Measurements from ENCODE around the gene EFCAB9.
"Not testable (repeated sequence)": the region's sequence is repeated elsewhere in the genome, so short reads cannot be mapped to it uniquely, and the experiment has no call there.

Gene EFCAB9

DNA sequence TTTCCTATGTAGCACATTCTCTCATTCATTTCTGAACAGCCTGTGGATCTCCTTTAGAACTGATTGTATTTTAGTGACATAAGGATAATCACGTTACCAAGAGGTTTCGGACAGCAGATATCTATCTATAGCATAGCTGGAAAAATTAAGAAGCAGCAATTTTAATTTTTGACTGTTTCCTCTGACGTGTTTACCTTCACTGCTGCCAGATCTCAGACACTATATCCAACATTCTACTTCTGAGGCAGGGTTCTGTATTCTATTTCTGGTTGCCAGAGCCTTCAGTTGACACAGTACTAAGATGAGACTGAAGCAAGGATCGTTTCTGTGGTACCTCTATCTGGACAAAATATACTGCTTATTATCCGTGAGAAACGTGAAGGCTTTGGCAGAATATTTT, at the start of gene EFCAB9:
EFCAB9 (plus strand) TSS at position 301 of the 400 bp plus-strand sequence; CDS start at position 302, 1 bp downstream.
- no peak within 1 kb of the TSS for H3K4me3 ChIP-seq (ENCODE audit: low read depth, low read length)
- DNase-seq (ENCODE audit: low read depth), result no peak

DNA sequence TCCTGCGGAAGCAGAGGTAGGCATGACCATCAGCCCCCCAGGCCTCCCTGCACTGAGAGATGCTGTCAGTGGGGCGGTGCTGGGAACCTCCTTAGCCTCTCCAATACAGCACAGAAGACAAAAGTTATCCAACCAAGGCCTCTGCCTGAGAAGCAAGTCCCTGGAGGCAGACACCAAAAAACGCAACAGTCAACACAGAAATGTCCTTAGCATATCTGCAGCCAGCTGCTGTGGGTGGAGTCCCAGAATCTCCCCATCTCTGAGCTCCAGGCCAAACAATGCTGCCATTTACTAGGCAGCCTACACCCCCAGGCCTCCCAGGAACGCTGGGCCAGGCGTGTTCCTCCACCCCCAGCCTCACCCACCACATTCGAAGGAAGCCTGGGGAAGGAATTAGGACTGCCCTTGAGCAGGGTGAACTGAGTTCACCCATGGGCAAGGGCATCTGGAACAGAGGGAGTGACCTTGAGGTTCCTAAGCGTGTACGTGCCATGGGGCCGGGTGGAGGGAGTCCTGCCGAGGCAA, 49.6 kb upstream of the EFCAB9 start:
- no peak overlapping the region for H3K4me3 ChIP-seq (ENCODE audit: low read depth, low read length)
- no peak for DNase-seq (ENCODE audit: low read depth)

DNA sequence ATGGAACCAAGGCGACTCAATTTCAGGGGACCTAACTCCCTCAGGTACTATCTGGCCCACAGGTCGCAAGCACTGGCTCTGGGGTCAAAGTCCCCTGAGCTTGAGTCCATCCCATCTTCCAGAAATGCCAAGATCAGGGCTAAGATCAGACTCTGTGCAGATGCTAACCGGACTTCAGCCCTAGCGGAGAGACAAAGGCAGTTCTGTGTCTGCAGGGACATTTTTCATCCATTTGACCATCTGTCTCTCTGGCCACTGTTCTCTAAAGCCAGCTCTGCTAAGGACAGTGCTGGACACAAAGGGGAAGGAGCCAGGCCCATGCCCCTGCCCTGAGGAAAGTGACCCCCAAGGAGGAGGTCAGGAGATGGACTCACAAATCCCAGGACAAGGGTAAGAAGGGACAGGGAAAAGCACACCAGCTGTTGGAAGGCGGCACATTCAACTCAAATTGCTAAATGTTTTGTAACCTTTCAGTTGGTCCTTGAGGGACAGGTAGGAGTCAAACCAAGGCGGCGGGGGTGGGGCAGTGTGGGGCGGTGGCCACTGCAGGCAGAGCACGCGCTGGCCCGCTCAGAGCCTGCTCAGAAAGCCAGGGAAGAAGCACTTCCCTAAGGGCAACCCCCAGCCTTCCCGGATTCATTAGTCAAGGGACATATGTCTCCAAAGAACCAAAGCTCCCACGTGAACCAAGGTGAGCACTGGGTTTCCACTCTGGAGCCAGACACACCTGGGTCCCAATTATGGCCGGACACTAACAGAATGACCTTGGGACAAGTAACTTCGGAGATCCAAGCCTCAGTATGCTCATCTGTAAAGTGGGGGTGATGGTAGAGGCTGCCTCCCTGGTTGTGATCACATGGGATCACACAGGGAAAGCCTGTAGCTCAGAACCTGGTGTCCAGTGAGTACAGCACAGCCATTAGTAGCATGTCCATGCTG, 48.8 kb upstream of the EFCAB9 start:
- H3K4me3 ChIP-seq (ENCODE audit: low read depth, low read length), result no peak overlapping the region
- no peak for DNase-seq (ENCODE audit: low read depth)

DNA sequence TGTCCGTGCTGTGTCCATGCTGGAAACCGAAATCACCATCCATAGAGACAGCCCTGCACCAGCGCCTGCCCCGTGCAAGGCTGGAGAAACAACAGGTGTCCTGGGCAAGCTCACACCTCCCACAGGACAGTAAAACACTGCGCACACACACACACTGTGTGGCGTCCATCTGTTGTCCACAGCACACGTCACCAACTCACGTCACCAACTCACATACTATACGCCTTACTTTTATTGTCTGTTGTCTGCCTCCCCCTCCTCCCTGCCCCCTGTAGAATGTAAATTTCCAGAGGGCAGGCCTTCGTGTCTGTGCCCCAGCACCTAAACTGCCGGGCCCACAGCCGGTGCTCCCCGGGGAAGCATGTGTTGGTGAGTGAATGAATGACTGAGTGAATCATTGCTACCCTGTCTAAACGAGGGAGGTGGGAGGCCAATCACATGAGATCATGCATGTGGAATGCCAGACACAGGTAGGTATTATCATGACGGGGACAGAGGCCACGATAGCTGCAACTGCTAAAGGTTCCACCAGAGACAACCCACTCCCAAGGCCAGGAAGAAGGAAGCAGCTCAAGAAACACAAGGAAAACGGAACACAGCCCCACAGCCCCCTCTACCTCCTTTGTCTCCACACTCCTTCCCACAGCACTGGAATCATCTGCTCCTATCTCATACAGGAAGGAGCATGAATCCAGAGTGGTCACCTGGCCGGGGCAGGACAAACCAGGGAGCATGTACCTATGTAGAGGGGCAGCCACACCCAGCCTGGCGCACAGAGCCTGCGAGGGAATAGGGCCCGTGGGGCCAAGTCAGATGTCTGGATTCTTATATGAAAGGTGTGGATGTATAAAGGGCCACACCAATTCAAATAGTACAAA, 47.9 kb upstream of the EFCAB9 start:
- H3K4me3 ChIP-seq (ENCODE audit: low read depth, low read length), result no peak overlapping the region
- DNase-seq (ENCODE audit: low read depth), result no peak

DNA sequence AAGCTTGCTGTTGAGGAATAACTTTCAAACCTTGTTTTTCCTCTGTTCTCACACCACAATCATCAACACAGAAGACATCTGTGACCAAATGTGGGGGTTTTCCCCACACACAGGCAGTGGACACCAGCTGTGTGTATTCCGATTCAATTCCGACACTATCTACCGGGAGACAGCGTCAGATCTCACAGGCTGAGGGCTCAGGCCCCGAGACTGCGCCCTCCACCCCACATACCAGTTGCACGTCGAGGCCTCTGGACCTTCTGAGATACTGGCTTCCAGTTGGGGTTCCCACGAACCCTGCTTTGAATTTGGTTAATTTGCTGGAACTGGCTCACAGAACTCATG, 47.3 kb upstream of the EFCAB9 start:
- no peak overlapping the region for H3K4me3 ChIP-seq (ENCODE audit: low read depth, low read length)
- DNase-seq (ENCODE audit: low read depth), result no peak

DNA sequence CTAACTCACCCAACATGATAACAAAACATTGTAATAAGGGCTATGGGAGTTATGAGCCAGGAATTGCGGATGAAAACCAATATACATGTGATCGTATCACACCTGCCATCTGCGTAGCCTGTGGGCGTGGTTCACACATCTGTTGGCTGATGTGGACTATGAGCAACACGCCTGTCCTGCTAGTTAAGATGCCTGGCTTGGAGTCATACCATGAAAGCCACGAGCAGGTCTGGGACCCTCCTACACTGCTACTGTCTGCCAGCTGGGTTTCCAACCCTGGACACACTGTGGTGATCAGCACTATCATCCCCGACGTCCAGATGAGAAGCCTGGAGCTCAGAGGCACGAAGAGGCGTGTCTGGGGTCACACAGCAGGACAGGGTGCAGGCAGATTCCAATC, 46.1 kb upstream of the EFCAB9 start:
- no peak for DNase-seq (ENCODE audit: low read depth)
- H3K4me3 ChIP-seq (ENCODE audit: low read depth, low read length), result no peak overlapping the region

DNA sequence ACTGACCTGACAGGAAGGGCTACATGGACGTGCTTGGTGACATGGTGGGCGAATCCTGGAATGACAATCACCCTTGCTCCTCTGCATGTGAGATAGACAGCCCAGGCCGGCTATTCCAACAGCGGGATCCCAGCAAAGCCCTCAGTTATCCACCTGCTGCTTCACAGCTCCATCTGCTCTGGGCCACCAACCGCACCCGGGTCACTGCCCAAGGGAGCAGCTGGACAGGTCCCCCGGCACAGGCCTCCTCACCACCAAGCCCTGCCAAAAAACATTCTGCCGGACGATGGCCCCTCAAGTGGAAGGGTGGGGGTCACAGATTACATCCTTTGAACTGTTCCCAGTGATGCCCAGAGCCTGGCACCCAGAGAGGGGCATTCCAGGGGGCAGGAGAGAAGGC, 45.6 kb upstream of the EFCAB9 start:
- H3K4me3 ChIP-seq (ENCODE audit: low read depth, low read length), result no peak overlapping the region
- no peak for DNase-seq (ENCODE audit: low read depth)

DNA sequence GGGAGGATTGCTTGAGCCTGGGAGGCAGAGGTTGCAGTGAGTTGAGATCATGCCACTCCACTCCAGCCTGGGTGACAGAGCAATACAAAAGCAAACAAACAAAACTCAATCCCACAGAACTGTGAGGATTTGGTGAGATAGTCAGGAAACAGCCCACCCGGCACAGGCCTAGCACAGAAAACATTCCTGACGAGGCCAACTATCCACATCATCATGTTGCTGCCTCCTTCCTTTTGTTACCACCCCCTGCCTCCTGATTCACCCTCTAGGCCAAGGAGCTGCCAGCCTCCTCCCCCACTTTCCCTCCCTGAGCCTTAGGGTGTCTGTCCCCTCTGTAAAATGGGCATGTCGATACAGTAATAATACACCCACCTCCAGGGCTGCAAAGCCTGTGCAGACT, 44.9 kb upstream of the EFCAB9 start:
- no peak for DNase-seq (ENCODE audit: low read depth)
- no peak overlapping the region for H3K4me3 ChIP-seq (ENCODE audit: low read depth, low read length)

DNA sequence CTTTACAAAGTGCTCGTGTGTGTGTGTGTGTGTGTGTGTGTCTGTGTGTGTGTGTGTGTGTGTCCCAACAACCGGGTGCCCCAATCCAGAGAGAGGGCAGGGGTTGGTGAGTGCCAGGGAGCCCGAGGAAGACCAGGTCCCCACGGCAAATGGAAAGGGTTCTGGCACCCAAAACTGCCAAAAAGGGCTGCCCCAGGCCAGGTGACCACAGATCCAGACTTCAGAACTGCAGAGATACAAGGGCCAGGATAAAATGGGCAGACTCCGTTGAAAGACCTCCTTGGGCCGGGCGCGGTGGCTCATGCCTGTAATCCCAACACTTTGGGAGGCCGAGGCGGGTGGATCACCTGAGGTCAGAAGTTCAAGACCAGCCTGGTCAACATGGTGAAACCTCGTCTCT, 44.5 kb upstream of the EFCAB9 start:
- DNase-seq (ENCODE audit: low read depth); H3K4me3 ChIP-seq (ENCODE audit: low read depth, low read length): not testable (repeated sequence)

DNA sequence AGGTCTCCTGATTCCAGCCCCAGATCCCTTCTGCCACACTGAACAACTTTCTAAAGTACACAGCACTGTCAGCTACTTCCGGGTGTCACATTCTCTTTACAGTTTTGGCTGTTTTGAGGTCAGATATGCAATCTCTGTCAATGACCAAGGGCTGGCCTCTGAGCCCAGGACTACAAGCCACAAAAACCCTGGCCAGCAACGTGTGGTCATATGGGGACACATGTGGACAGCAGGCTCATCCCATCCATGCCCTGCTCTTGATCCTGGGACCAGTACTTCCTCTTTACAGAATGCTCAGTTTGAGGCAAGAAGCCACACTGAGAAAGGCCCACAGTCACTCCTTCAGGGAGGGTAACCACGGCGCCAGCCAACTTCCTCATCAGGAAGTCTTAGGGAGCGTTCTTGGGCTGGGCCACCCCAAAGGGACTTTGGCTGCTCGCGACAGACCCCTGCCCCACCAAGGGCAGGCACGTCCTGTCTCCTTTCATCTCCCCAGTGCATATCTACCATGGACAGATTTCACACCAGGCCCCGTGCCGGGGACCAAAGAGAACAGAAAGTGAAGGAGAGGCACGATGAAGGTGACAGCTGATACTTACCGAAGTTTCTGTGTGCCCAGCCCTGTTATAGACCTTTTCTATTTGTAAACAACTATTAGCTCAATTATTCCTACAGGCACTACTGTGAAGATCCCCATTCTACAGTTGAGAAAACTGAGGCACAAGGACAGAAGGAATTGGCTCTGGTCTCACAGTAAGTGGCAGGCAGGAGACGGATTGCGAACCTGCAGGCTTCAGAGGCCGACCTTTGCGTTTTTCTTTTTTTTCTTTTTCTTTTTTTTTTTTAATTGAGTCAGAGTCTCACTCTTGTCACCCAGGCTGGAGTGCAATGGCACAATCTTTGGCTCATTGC, 43.2 kb upstream of the EFCAB9 start:
- no peak overlapping the region for H3K4me3 ChIP-seq (ENCODE audit: low read depth, low read length)
- no peak for DNase-seq (ENCODE audit: low read depth)

DNA sequence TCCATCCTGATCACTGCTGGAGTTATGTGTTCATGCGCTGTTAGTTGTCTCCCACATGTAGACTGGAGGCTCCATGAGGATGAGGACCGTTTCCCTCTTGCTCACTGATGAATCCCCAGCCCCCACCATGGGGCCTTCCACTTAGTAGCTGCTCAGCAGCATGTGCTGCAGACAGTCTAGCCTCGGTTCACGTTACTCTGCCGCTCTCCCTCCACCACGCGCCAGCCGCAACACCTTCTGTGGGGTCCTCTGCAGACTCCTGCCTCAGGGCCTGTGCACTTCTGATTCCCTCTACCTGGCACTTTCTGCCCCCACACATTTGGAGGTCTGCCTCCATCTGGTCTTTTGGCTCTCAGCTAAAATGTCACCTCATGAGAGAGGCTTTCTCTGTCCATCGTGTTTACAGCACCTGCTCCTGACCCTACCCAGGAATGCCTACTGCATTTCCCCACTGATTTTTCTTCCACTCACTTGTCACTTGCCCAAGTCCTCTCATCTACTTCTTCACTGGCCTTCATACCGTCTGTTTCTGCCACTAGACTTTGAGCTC, 42.2 kb upstream of the EFCAB9 start:
- no peak for DNase-seq (ENCODE audit: low read depth)
- H3K4me3 ChIP-seq (ENCODE audit: low read depth, low read length), result no peak overlapping the region

DNA sequence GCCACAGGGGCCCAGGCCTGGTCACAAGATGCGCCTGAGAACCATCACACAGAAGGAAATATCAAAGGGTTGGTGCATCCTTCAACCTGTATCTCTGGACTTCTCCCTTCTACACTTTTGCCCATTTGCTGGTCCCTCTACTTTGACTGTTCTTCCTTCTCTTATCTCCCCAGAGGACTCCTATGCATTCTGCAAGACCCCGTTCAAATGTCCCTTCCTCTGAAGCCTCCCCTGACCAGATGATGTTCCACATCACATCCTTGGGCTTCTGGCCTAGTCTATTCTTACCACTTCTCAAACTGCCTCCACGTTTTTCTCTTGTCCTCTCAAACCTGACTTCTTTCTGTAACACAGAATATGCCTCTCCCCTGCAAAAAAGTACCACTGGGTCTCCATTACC, 40.3 kb upstream of the EFCAB9 start:
- DNase-seq (ENCODE audit: low read depth), result no peak
- H3K4me3 ChIP-seq (ENCODE audit: low read depth, low read length), result no peak overlapping the region

DNA sequence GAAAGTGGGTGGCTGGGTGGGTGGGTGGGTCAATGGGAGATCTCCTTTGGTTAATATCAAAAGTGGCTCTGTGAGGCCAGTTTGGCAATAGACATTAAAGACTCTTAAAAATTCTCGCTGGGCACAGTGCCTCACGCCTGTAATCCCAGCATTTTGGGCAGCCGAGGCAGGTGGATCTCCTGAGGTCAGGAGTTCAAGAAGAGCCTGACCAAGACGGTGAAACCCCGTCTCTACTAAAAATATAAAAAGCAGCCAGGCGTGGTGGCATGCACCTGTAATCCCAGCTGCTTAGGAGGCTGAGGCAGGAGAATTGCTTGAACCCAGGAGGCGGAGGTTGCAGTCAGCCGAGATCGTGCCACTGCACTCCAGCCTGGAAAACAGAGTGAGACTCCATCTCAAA, 38.9 kb upstream of the EFCAB9 start:
- not testable (repeated sequence) for DNase-seq (ENCODE audit: low read depth); H3K4me3 ChIP-seq (ENCODE audit: low read depth, low read length)

DNA sequence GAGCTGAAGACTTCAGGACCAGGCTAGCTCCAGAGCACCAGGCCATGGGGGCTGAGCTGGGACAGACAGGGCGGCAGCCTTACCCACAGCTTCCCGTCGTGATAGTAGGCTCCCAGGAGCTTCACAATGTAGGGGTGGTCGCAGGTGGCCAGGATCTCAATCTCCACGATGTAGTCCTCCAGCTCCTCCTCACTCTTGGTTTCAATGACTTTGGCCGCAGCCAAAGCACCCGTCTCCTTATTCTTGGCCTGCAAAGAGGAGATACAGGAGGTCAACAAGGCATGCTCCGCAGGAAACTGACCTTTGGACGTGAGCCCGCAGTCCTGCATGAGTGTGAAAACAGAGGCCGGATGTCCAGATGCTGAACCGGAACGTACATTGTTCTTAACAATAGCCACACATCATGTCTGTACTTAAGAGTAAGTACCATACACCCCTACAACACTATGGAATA, 37.4 kb upstream of the EFCAB9 start:
- H3K4me3 ChIP-seq (ENCODE audit: low read depth, low read length), result no peak overlapping the region
- no peak for DNase-seq (ENCODE audit: low read depth)

DNA sequence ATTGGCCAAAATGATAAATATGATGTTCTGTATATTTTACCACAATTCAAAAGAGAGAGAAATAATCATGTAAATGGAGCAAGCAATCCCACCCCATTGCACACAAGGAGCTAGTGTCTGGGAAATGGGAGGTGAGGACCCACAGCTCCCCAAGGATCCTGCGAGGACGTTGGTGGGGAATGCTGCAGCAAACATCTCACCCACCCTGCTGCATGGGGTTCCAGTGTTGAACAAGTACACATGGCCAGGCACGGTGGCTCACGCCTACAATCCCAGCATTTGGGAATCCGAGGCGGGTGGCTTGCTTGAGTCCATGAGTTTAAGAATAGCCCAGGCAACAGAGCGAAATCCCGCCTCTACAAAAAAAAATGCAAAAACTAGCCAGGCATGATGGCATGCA, 35.0 kb upstream of the EFCAB9 start:
- H3K4me3 ChIP-seq (ENCODE audit: low read depth, low read length), result no peak overlapping the region
- no peak for DNase-seq (ENCODE audit: low read depth)

DNA sequence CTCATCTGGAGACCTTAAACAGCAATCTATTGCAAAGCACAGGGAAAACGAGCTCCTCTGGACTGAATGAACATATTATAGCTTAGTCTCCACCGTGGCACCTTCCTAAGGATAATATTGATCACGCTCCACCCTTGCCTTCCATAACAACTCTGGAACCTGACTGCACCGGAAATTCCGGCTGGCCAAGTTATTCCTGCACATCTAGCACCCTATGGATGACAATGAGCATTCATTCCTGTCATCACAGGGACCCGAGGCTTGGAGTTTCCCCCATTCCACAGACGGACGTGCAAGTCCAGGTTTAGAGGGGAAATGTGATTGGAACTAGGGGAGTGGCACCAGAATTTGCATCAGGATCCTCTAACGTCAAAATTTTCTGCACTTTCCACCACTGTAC, 33.5 kb upstream of the EFCAB9 start:
- no peak overlapping the region for H3K4me3 ChIP-seq (ENCODE audit: low read depth, low read length)
- no peak for DNase-seq (ENCODE audit: low read depth)

DNA sequence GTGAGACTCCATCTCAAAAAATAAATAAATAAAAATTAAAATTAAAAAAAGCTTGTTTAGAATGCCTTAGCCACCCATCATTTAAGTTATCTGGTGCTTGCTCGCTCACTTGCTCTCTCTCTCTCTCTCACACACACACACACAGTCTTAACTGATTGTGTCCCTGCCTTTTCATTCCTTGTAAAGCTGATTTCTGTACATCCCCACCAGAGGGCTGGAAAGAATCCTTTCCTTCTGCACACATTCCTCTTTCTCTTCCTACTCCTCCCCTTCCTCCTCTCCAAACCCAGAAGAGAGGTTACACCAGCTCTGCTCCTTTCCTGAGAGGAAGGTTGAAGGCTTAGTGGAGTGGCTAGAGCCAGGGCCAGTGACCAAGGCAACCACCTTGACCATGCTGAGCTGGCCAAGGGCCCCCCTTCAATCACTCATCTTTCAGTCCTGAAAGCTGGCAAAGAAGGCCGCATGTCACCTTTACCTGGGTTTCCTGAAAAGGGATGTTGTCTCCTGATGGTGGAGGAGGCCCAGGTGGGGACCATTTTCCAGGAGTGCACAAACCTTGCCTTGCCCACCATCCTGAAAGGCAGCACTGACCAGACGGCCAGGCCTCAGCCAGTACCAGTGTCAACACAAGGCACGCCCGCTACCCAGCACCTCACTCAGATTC, 31.5 kb upstream of the EFCAB9 start:
- H3K4me3 ChIP-seq (ENCODE audit: low read depth, low read length), result no peak overlapping the region
- no peak for DNase-seq (ENCODE audit: low read depth)

DNA sequence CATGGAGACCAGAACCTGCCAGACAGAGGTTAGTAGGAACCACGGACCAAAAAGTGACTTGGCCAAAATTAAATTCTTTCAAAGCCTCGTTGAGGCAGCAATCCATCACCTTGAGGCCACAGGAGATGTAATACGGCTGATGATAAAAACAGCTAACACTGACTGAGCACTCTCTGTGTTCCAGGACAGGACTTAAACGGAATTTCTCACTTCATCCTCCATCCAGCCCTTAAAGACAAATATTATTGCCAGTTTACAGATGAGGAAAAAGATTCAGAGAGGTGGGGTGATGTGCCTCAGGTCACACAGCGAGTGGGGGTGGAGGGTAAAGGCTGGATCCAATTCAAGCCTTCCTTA, 31.0 kb upstream of the EFCAB9 start:
- DNase-seq (ENCODE audit: low read depth), result no peak
- H3K4me3 ChIP-seq (ENCODE audit: low read depth, low read length), result no peak overlapping the region

DNA sequence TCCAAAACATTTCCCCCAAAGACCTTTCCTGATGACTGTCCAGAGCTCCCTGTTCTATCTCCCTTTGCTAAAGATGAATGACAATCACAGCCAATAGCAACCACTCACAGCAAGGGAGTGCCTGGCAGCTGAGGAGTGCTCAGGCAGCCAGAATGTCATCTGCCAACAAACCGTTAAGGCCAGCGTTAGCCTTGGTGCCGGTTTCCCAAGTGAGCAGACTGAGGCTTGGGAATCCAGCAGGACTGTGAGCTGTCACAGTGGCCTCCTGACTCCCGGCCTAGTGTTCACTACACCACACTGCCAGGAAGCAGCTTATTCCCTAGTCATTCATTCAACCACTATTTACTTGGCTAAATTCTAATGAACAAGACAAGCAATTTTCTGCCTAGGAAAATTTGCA, 30.6 kb upstream of the EFCAB9 start:
- no peak overlapping the region for H3K4me3 ChIP-seq (ENCODE audit: low read depth, low read length)
- DNase-seq (ENCODE audit: low read depth), result no peak
